ENCODE measurements around the gene FRRS1. TPM values are rescaled to one million over a fixed set of nuclear protein-coding genes. Genes with fewer than 3 reads are reported as not detected.
A peak's percentile ranks its signal among the peaks of the same experiment; 100 is the strongest.
"Not testable (repeated sequence)": the region's sequence is repeated elsewhere in the genome, so short reads cannot be mapped to it uniquely, and the experiment has no call there.

Gene FRRS1
- total RNA-seq, 6 donors from 2014 or later: 2.2 to 12.6 (median 9.3) TPM

- Histone ChIP-seq H3K9me3 (no peaks in the 10 kb centered on the region), H3K27ac (no peak overlapping the region), H3K4me1 (peaks cover 2 to 31% (median 26%) of the 10 kb centered on the region in 4 donors), H3K36me3 (no peaks in the 10 kb centered on the region), H3K4me3 (no peak overlapping the region), H3K27me3 (no peaks in the 10 kb centered on the region)
- no peak for TF ChIP-seq POLR2A (IDR thresholded peaks at IDR 0.05)
- TF ChIP-seq EP300 (IDR thresholded peaks at IDR 0.05): no peak
- TF ChIP-seq, protein P1, sequence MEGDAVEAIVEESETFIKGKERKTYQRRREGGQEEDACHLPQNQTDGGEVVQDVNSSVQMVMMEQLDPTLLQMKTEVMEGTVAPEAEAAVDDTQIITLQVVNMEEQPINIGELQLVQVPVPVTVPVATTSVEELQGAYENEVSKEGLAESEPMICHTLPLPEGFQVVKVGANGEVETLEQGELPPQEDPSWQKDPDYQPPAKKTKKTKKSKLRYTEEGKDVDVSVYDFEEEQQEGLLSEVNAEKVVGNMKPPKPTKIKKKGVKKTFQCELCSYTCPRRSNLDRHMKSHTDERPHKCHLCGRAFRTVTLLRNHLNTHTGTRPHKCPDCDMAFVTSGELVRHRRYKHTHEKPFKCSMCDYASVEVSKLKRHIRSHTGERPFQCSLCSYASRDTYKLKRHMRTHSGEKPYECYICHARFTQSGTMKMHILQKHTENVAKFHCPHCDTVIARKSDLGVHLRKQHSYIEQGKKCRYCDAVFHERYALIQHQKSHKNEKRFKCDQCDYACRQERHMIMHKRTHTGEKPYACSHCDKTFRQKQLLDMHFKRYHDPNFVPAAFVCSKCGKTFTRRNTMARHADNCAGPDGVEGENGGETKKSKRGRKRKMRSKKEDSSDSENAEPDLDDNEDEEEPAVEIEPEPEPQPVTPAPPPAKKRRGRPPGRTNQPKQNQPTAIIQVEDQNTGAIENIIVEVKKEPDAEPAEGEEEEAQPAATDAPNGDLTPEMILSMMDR (IDR thresholded peaks at IDR 0.05): no peak
- no peak for TF ChIP-seq POLR2AphosphoS5 (IDR thresholded peaks at IDR 0.05)
- DNase-seq: no peak
- no peak for ATAC-seq (ENCODE audit: low FRiP score in 2 of 2)
- 93 to 95% methylated on average over 1 of the region's 1 CpG for WGBS, 2 donors
Measured at GRCh38 chr1:99761774-99762173, 4.7 kb downstream of the FRRS1 start.

GRCh38 chr1:99759518-99760160 lies 6.8 kb downstream of the FRRS1 start:
- ATAC-seq (ENCODE audit: low FRiP score in 2 of 2): no peak
- no peak for TF ChIP-seq POLR2AphosphoS5 (IDR thresholded peaks at IDR 0.05)
- TF ChIP-seq EP300 (IDR thresholded peaks at IDR 0.05): no peak
- TF ChIP-seq, protein P1 (IDR thresholded peaks at IDR 0.05): no peak
- no peak for TF ChIP-seq POLR2A (IDR thresholded peaks at IDR 0.05)
- no peak overlapping the region for H3K4me3 ChIP-seq
- no peaks in the 10 kb centered on the region for H3K27me3 ChIP-seq
- 82 to 89% methylated on average over 4 of the region's 4 CpGs for WGBS, 2 donors
- H3K9me3 ChIP-seq: no peaks in the 10 kb centered on the region
- H3K27ac ChIP-seq: peak overlapping the region in 2 of 4 donors; percentile 17 to 25
- DNase-seq: no peak
- peaks cover 0 to 26% (median 18%) of the 10 kb centered on the region in 4 donors for H3K4me1 ChIP-seq
- H3K36me3 ChIP-seq: no peaks in the 10 kb centered on the region

DNA sequence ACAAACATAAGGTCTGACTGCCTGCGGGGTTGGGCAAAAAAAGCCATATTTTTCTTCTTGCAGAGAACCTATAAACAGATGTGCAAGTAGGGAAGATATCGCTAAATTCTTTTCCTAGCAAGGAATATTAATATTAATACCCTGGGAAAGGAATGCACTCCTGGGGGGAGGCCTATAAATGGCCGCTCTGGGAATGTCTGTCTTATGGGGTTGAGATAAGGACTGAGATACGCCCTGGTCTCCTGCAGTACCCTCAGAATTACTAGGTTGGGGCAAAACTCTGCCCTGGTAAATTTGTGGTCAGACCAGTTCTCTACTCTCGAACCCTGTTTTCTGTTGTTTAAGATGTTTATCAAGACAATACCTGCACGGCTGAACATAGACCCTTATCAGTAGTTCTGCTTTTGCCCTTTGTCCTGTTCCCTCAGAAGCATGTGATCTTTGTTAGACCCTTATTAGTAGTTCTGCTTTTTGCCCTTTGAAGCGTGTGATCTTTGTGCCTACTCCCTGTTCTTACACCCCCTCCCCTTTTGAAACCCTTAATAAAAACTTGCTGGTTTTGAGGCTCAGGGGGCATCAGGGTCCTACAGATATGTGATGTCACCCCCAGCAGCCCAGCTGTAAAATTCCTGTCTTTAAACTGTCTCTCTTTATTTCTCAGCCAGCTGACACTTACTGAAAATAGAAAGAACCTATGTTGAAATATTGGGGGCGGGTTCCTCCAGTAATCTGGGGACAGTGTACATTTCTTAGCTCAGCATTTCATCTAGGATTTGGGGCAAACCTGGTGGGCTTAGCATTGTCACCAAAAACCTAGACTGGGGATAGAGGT lies 7.5 kb downstream of the FRRS1 start:
- H3K27me3 ChIP-seq; H3K36me3 ChIP-seq; H3K4me3 ChIP-seq; ATAC-seq (ENCODE audit: low FRiP score in 2 of 2); H3K9me3 ChIP-seq; DNase-seq: not testable (repeated sequence)
- 79 to 84% methylated on average over 8 of the region's 8 CpGs for WGBS, 2 donors
- Histone ChIP-seq H3K4me1 (peaks cover 0 to 26% (median 17%) of the 10 kb centered on the region in 4 donors), H3K27ac (peak overlapping the region in 2 of 4 donors; percentile 17 to 25)

GRCh38 chr1:99758073-99758511 lies 8.3 kb downstream of the FRRS1 start:
- ATAC-seq (ENCODE audit: low FRiP score in 2 of 2) (no peak), DNase-seq (no peak)
- H3K27ac ChIP-seq: peak overlapping the region in 1 of 4 donors; percentile 11
- H3K4me3 ChIP-seq: no peak overlapping the region
- no peaks in the 10 kb centered on the region for H3K27me3 ChIP-seq
- peaks cover 0 to 26% (median 17%) of the 10 kb centered on the region in 4 donors for H3K4me1 ChIP-seq
- WGBS, 2 donors: 3 to 9% methylated on average over 1 of the region's 1 CpG
- H3K36me3 ChIP-seq: no peaks in the 10 kb centered on the region
- TF ChIP-seq EP300 (IDR thresholded peaks at IDR 0.05) (no peak), POLR2AphosphoS5 (IDR thresholded peaks at IDR 0.05) (no peak), POLR2A (IDR thresholded peaks at IDR 0.05) (no peak)
- TF ChIP-seq, protein P1 (IDR thresholded peaks at IDR 0.05): no peak
- no peaks in the 10 kb centered on the region for H3K9me3 ChIP-seq

- ATAC-seq (ENCODE audit: low FRiP score in 2 of 2): peak in 1 of 2 donors; percentile 61
- H3K27me3 ChIP-seq: no peaks in the 10 kb centered on the region
- DNase-seq: no peak
Measured at GRCh38 chr1:99756598-99756997, 9.8 kb downstream of the FRRS1 start.

More at GRCh38 chr1:99756598-99756997, 9.8 kb downstream of the FRRS1 start:
- peaks cover 0 to 27% (median 20%) of the 10 kb centered on the region in 4 donors for H3K4me1 ChIP-seq
- no peaks in the 10 kb centered on the region for H3K36me3 ChIP-seq
- WGBS, 2 donors: 62 to 65% methylated on average over 3 of the region's 3 CpGs
- H3K9me3 ChIP-seq: no peaks in the 10 kb centered on the region
- H3K4me3 ChIP-seq: no peak overlapping the region
- TF ChIP-seq, protein P1 (IDR thresholded peaks at IDR 0.05): no peak
- TF ChIP-seq EP300 (IDR thresholded peaks at IDR 0.05): no peak
- no peak for TF ChIP-seq POLR2AphosphoS5 (IDR thresholded peaks at IDR 0.05)
- no peak for TF ChIP-seq POLR2A (IDR thresholded peaks at IDR 0.05)
- H3K27ac ChIP-seq: no peak overlapping the region
